ENCODE measurements around the gene IL6R.

DNA sequence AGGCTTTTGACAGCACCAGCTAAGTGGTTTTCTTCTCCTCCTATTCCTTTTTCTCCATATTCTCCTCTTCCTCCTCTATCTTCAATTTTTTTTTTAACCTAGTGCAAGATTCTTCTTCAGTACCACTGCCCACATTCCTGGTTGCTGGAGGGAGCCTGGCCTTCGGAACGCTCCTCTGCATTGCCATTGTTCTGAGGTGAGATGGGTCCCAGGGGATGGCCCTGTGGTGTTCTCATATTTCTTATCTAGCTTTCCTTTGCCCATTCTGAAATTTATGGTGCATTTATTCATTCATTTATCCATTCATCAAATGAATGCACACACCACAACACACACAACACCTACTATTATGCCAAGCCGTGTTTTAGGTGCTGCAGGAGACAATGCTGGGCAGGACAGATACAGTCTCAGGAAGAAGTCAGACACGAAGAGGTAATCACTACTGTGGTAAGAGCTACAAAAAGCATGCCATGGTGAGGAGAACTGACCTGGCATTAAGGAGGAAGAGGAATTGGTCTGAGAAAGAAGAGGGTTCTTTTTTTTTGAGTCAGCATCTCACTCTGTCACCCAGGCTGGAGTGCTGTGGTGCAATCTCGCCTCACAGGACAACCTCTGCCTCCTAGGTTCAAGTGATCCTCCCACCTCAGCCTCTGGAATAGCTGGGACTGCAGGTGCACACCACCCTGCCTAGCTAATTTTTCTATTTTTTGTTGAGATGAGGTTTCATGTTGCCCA lies 49.4 kb downstream of the IL6R start:
- TF ChIP-seq POLR2A (IDR thresholded peaks at IDR 0.05; ENCODE audit: low read depth, low read length): no peak
- TF ChIP-seq, protein P1, sequence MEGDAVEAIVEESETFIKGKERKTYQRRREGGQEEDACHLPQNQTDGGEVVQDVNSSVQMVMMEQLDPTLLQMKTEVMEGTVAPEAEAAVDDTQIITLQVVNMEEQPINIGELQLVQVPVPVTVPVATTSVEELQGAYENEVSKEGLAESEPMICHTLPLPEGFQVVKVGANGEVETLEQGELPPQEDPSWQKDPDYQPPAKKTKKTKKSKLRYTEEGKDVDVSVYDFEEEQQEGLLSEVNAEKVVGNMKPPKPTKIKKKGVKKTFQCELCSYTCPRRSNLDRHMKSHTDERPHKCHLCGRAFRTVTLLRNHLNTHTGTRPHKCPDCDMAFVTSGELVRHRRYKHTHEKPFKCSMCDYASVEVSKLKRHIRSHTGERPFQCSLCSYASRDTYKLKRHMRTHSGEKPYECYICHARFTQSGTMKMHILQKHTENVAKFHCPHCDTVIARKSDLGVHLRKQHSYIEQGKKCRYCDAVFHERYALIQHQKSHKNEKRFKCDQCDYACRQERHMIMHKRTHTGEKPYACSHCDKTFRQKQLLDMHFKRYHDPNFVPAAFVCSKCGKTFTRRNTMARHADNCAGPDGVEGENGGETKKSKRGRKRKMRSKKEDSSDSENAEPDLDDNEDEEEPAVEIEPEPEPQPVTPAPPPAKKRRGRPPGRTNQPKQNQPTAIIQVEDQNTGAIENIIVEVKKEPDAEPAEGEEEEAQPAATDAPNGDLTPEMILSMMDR (conservative IDR thresholded peaks at IDR 0.05; ENCODE audit: low read depth, low read length): no peak
- TF ChIP-seq CHD1 (IDR thresholded peaks at IDR 0.05; ENCODE audit: low read depth, low read length): no peak
- TF ChIP-seq RFX5 (IDR thresholded peaks at IDR 0.05; ENCODE audit: low read depth, low read length): no peak
- TF ChIP-seq NFE2L2 (IDR thresholded peaks at IDR 0.05; ENCODE audit: low read depth, low read length): no peak
- TF ChIP-seq RAD21 (IDR thresholded peaks at IDR 0.05; ENCODE audit: low read length): no peak
- no peak for TF ChIP-seq RCOR1 (IDR thresholded peaks at IDR 0.05; ENCODE audit: insufficient replicate concordance, low read length)
- TF ChIP-seq MXI1 (IDR thresholded peaks at IDR 0.05; ENCODE audit: borderline replicate concordance, low read depth, low read length): no peak
- TF ChIP-seq FOS (IDR thresholded peaks at IDR 0.05; ENCODE audit: low read depth, low read length): no peak

All from IMR-90 (cell line).